HG03135 (cell line): Measurements from ENCODE around the gene RASSF8.

Experiments used
- ATAC-seq: cut with Tn5 transposase; IDR thresholded peaks from one replicate; pipeline ENCODE4 v1.9.1; 2021; ENCODE audit warnings: mild to moderate bottlenecking, moderate library complexity; ENCODE audit not compliant: unreplicated experiment

Gene RASSF8

DNA sequence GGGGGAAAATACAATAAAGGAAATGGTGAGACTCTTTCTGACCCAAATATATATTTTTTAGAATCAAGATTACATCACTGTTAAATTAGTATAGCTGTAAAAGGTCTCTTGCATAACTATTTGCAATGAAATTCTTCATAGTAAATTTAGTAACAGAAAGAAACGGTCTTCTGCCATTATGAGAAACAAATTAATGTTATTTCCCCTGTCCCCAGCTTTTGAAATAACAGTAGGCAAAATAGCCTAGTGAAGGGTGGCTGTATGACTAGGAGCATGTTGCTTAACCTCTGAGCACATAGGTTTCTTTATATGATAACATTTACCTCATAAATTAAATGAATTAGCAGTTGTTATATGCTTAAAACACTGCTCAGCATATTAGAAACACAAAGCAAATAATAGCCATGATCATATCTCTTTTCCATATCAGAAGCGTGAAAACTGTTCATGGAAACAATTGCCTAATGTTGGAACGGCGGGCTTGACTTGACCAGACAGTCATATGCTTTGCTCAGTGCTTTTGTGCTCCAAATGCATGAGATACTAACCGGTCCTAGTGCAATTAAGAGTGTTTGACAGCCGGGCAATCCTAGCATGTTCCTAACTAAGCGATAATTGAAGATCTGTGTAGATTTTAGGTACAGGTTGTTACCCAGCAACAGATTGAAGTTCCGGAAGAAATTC lies 142.3 kb downstream of the RASSF8 start:
- ATAC-seq, result no peak

DNA sequence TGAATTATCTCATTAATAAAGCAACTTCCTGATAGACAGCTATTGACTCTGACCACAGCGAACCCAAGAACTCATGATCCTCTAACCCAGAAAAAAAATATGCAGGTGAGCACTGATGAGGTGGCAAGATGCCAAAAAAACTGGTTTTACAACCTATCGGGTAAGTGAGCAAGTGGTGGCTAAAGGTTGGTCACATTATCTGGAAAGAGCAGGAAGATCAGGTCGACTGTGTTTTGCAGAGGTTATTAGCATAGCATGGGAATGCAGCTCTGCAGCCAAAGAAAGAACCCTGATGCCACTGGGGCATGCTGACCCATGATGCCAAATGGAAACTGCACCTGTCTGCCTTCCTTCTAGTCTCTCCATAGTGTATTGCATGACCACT lies 142.9 kb downstream of the RASSF8 start:
- ATAC-seq, result no peak

DNA sequence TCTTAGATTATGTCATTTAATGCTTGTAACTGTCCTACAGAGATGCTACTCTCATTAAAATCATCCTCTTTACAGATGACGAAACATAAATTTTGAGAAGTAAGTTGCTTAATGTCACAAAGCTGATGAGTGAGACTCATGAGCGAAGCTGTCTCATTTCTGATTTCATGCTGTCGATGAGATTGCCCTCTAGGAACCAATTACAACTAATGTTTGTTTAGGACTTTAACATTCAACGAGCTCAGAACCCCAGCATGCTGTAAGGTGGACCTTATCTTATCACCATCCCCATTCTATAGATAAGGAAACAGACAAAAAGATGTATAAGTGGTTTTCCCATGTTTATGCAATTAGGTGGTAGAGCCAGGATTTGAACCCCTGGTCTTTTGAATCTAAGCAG lies 143.3 kb downstream of the RASSF8 start:
- no peak for ATAC-seq

DNA sequence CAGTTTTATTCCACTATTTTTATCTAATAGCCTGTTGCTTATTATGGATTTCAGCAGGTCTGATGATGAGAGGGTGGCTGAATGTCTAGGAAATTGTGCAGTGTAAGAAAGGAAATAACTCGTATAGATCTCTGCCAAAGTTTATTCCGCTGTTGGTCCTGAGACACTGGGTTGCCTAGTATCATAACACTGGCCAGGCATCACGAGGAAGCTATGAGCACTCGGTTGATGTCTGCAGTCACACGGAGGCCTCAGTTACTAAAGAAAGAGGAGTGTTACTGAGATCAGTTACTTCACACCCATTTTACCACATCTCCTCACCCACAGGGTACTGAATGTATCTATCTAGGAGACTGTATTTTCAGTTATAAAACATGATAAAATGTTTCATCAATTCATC lies 144.5 kb downstream of the RASSF8 start:
- no peak for ATAC-seq

DNA sequence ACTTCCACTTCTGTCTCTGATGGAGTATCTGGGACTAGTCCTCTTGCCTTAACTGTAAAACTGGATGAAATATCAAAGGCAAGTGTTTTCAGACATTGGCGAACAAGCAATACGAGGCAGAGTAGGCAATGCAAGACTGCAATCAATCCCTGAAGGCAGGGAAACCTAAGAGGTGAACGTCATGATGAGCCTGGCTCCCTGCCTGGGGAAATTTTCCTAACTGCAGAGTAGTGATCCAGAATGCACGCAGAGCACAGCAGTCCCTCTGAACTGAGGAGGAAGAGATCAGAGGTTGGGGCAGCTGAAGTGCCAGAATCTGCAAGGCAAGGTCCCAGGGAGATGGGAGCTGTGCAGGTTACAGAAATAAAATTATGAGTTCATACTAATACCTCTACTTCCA lies 147.9 kb downstream of the RASSF8 start:
- no peak for ATAC-seq

DNA sequence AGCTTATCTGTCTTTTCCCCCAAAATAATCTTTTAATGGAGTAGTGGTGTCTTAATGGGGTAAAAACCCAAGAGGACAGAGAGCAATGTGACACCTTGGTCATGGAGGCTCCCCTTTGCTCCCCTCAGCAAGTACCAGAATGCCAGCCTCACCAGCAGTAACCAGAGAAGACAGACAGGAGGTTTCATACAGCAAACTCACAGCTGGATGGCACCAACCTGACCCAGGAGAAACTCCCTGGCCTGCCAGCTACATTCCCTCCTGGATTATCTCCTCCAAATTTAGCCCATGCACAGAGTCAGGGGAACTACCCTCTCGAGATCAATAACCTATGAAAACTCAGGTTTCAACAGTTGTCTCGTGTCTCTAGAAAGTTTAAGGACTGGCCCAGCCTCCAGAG lies 150.4 kb downstream of the RASSF8 start:
- ATAC-seq, result no peak

DNA sequence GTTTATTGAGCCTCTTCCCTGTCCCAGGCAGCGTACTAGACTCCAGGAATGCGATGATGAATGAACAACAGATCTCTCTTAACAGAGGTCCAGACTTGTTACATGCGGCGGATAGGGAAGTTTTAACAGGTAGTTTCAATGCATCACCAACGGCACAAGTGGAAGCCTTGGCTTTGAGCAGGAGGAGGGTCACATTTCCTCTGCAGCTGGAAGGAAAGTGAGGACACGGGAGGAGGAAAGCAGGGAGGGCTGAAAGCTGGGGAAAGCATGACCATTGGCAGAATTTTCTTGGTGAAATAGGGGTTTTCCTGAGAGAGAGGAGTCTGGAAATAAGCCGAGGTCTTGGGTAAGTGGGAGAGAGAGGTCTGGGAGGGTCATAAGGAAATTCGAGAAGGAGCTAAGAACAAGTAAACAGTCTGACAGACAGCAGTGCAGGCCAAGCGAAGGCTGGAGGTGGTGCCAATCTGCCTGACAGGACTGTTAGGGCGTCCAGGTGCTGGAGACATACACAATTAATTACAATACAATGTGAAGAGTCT lies 150.9 kb downstream of the RASSF8 start:
- no peak for ATAC-seq

DNA sequence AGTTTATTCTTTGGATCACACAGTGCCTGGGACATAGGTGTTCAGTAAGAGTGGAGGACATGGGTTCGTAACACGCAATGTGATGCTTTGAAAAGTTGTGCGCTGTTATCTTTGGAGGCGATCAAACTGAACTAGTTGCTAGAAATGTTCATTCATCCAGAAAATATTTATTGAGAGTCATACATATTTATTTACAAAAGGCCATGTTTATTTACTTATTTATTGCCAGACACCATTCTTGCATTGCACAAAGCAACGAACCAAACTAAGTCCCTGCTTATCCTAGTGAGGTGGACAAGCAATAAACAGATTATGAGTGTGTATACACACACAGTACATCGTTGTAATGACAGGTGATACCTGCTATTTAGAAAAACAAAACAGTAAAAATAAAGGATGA lies 153.8 kb downstream of the RASSF8 start:
- no peak for ATAC-seq

DNA sequence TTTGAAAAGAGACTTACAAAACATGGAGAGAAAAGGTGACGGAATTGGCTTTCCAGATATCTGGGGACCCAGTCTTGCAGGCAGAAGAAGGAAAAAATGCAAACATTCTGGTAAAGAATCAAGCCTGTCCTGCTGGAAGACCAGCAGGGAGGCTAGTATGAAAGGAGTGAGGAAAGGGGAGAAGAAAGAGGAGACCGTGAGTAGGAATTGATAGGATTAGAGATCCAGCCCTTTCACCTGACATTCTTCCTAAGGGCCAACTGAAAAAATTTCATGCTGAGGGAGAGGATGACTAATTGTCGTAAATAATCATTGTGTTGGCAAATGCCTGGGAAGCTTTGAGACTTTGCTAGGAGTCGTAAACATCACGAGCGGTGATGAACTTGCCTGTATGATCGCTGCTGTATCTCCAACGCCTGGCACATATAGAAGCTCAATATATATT lies 154.2 kb downstream of the RASSF8 start:
- no peak for ATAC-seq

DNA sequence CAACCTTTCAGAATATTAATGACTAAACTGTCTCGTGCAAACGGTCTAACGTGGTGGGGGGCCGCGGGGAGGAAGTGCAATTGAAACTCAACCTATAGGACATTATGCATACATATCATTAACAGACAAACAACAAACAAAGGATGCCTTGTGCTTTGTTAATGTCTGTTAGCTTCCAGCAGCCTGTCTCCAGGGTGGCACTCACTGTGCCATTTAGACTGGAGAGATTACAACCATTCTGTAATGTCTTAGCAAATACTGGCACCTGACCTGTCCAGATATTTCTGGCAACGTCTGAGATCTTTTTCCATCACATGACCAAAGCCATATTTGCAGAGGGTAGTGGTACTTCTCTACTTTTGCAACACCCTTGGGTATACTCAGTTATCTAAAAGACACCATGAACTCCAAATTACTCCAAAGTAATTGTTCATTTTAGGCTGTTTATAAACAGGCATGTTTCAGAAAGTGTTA lies 154.7 kb downstream of the RASSF8 start:
- ATAC-seq, result no peak

DNA sequence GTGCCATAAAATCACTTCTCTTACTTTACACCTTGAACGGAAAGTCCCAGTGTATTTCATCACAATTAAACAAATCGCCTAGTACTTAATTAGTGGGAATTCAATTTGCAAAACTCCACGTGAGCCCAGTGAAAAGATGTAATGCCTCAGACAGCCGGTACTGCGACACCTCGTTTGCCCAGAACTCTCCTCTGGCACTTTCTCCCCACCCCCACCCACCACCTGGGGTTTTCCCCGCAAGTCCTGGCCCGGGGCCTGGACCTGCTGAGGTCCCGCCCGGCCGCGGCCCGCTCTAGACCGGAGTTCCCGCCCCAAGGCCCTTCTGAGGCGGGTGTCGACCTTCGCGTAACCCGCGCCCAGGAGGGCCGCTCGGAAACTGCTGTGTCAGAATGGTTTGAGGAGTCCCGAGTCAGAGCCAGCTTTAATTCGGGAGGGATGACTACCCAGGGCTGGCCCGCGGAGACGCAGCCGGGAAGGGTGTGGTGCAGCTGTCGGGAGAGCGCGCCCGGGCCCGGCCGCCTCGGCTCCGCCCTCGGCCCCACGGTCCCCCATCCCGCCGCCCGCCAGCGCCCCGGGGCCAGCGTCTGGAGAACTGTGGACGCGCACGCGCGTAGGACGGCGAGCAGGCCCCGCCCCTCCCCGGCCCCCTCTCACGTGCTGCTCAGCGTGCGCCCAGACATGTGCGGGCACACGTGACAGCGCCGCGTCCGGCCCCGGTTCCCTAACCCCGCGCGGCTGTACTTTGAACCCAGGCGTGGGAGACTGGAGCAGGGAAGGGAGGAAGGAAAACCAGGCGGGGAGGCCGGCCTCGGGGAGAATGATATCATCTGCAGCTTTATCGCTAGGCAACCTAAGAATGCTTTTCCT lies 155.6 kb downstream of the RASSF8 start:
- ATAC-seq, result peak; percentile 79

DNA sequence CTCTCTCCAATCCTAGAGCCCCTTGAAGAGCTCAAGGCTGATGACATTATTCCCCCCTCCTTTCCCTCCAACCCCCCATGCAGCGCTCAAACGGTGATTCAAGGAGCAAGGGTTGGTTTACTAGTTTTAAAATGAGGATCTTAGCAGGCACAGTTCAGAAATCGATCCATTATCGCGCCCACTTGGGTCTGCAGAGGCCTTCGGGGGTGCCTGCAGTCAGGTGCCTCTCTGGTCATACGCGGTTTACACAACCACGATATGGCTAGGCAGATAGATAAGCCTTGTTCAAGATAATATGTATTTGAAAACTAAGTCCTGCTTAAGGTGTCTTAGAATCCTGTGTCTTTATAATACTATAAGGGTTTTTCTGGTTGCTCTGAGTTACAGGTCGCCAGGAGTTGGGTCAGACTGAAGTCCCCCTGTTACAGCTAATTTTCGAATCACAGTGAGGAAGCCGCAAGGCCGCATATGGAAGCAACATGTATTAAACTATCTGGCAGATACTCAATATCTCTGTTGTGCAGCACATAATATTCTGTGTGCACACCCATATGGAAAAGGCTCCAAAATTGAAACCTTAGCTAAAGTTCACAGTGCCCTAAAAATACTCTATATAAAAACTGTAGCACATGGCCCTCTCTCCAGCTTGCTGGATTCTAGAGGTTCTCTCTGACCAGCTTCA lies 156.4 kb downstream of the RASSF8 start:
- ATAC-seq, result no peak

DNA sequence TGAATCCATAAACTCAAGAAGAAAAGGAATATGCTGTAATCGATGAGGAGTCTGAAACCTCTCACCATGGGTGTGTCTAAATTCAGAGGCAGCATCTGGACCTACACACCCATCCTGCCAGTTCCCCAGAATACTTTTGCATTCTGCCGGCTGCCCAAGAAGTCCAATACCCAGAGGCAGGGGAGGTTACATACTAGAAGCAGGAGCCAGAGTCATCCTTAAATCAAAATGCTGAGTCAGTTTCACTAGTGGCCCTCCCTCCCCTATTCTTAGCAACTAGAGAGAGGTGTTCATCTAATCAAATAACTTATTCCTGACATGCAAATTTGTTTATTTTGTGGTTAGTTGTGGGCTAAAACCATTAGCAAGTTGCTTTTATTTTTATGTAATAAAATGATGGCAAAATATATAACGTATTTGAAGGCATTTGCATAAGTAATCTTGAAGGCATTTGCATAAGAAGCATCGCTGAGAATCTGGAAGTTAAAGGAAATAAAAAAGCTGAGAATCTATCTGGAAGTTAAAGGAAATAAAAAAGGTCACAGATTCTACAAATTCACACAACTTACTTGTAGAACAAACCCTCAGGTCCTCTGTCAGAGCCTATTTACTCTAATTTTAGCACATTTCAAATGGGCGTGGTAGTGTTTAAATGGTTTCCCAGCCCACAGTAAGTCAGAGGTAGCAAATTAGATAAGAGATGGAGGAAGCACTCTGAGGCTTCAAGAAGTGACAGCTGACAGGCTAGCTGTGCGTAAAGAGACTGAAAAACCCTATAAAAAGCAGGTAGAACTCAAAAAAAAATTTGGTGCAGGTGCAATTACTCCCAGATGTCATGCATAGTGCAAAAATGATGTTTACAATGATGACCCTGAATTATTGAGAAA lies 158.6 kb downstream of the RASSF8 start:
- ATAC-seq, result no peak

DNA sequence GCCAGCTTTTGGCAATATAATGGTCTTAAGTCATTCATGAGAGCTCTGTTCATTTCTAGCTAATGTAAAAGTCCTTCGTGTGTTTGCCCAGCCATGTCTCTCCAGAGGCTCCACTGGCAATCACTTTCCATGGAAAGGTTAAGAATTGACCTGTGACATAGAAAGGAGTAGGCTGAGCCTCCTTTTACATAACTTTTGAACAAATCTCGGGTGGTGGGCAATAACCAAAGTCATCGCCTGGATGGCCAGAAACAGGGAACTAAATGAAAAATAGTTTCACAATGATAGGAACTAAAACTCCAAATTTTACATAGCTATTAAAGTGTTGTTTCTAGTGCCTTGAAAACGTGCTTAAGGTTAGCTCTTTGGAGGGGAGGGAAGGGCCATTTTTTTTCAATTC lies 159.8 kb downstream of the RASSF8 start:
- no peak for ATAC-seq

DNA sequence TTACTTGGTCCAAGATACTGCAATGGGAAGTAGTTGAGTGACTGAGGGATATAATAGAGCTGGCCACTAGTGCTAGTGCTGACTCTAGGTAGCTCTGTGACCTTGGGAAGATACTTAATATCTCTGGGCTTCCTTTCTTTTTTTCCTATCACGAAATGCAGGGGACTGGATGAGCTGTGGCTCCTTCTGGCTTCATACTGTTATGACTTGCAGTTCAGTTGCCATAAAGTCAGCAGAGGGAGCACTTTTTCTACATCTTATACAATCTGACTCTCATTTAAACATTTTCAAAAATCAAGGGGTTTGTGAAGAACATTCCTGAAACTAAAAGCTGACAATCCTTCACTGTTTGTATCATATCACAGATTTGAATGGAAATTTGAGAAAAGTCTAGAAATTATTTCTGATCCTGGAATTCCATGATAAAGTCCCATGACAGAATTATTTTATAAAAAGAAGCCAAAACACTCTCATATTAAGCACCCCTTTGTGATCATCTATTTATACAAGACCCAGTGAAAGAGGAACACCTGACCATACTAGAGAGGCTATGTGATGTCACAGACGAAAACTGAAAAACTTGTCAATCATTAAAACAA lies 161.0 kb downstream of the RASSF8 start:
- no peak for ATAC-seq

DNA sequence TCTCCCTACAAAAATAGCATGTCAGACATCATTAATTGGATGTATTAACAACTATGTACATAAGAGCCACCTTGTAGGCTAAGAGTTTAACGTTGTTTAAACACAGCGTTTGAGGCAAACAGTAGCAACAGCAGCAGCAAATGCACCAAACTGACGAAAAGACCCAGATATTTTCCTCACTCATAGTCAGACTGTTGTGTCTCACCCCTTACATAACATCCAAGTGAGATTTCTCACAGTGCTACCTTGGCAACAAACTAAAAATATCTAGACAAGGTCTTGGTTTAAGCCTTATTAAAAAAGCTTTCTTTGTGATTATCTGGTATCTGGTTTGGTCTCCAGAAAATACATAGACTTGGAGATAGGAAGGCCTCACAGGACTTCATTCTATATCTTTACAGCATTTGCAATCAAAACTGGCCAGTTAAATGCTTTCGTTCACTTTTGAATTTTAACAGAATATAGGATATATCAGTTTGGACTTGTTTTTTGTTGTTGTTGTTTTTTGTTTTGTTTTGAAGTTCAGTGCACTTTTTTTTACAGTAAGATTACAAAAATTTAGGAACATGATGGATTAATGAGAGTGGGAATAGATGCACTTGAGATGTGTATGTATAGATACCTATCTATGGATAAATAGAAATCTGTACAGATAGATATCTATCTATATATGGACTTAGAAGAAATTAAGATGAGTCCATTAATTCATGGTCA lies 162.2 kb downstream of the RASSF8 start:
- ATAC-seq, result no peak

DNA sequence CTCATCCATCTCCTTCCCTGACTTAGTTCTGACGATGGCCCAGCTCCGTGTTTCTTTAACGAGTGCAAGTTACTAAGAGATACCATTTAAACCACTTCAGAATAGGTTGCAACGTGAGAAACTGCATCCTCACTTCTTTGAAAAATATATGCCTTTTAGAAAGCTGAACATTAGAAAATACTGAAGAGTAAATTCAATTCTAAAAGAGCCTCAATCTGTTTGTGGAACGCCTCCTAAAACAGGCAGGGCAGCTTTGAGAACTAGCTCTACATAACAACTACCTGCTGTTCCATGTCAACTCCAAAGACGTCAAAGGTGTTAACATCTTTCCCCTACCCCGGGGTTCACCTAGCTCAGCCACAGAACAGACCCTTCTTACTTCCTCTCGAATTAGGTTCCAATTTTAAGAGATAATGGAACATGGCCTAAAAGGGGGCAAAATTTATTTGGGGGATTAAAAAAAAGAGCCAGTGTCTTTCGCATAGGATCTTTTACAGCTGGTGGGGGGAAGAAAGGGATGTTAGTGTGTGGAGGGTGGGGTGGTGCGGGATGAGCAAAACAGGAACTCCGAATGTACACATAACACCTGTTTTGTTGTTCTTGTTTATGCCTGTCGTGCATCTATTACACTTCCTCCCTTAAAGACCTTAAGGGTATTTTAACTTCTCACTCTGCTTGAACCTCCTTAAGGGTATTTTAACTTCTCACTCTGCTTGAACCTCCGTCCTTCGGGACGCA lies 163.0 kb downstream of the RASSF8 start:
- no peak for ATAC-seq

DNA sequence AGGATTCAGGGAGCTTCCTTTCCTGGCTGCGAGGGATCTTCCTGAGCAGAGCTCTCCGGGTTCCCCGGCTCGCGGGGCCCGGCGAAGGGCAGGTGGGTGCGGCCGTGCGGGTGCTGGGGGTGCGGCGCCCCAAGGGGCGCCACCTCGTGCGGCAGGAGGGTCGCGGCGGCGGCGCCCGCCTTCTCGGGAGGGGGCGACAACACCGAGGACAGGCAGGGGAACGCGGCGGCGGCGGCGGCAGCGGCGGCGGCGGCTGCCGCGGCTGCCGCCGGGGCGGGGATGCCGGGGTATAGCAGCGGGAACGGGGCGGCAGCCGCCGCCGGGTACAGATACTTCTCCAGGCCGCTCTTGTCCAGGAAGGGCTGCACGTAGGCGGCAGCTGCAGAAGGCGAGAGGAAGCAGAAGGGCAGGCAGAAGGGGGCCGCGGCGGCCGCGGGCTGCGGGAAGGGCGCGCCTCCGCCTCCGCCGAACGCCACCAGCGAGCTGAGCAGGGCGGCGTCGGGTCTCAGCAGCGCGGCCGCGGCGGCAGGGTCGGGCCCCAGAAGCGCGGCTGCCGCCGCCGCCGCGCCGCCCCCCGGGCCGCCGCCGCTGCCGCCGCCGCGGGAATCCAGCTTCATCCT lies 163.7 kb downstream of the RASSF8 start:
- peak; percentile 30 for ATAC-seq
